ENCODE results near the gene TLR10.
A peak's percentile ranks its signal among the peaks of the same experiment; 100 is the strongest.

The TLR10 gene

GRCh38 chr4:38752941-38753806 is 29.6 kb downstream of the TLR10 start:
- H3K4me3 ChIP-seq (ENCODE audit: low read depth, low read length): no peak overlapping the region
- no peak for TF ChIP-seq CTCF (IDR thresholded peaks at IDR 0.05; ENCODE audit: insufficient read depth, low read depth, low read length, missing control alignments)
- no peak for DNase-seq (ENCODE audit: low read depth)

GRCh38 chr4:38752372-38752940 is 30.3 kb downstream of the TLR10 start:
- DNase-seq (ENCODE audit: low read depth): peak; percentile 83
- TF ChIP-seq CTCF (IDR thresholded peaks at IDR 0.05; ENCODE audit: insufficient read depth, low read depth, low read length, missing control alignments): no peak
- no peak overlapping the region for H3K4me3 ChIP-seq (ENCODE audit: low read depth, low read length)

GRCh38 chr4:38751341-38752010 is 31.3 kb downstream of the TLR10 start:
- DNase-seq (ENCODE audit: low read depth): no peak
- H3K4me3 ChIP-seq (ENCODE audit: low read depth, low read length): no peak overlapping the region
- no peak for TF ChIP-seq CTCF (IDR thresholded peaks at IDR 0.05; ENCODE audit: insufficient read depth, low read depth, low read length, missing control alignments)

GRCh38 chr4:38749336-38749735 is 33.5 kb downstream of the TLR10 start:
- no peak for DNase-seq (ENCODE audit: low read depth)
- TF ChIP-seq CTCF (IDR thresholded peaks at IDR 0.05; ENCODE audit: insufficient read depth, low read depth, low read length, missing control alignments): no peak
- no peak overlapping the region for H3K4me3 ChIP-seq (ENCODE audit: low read depth, low read length)

GRCh38 chr4:38747629-38748028 is 35.2 kb downstream of the TLR10 start:
- no peak overlapping the region for H3K4me3 ChIP-seq (ENCODE audit: low read depth, low read length)

GRCh38 chr4:38745881-38746280 is 36.9 kb downstream of the TLR10 start:
- DNase-seq (ENCODE audit: low read depth): no peak
- no peak for TF ChIP-seq CTCF (IDR thresholded peaks at IDR 0.05; ENCODE audit: insufficient read depth, low read depth, low read length, missing control alignments)
- no peak overlapping the region for H3K4me3 ChIP-seq (ENCODE audit: low read depth, low read length)

More at GRCh38 chr4:38747629-38748028, 35.2 kb downstream of the TLR10 start:
- TF ChIP-seq CTCF (IDR thresholded peaks at IDR 0.05; ENCODE audit: insufficient read depth, low read depth, low read length, missing control alignments): no peak
- DNase-seq (ENCODE audit: low read depth): no peak

All from GM12865 (cell line).